ENCODE data around the gene MOB3A.

- TF ChIP-seq GABPA (IDR thresholded peaks at IDR 0.05 in 1 of 2, conservative IDR thresholded peaks at IDR 0.05 in 1 of 2): no peak
- no peak for TF ChIP-seq ATF3 (IDR thresholded peaks at IDR 0.05)
- no peak for TF ChIP-seq CTCF (IDR thresholded peaks at IDR 0.05; ENCODE audit: low read depth, low read length, missing input control)
- TF ChIP-seq SP1 (IDR thresholded peaks at IDR 0.05): no peak
- no peak for TF ChIP-seq REST (IDR thresholded peaks at IDR 0.05)
- TF ChIP-seq MAX (IDR thresholded peaks at IDR 0.05): no peak
- no peak for TF ChIP-seq ZBTB33 (IDR thresholded peaks at IDR 0.05)
Observed at GRCh38 chr19:2042485-2043250, 53.5 kb downstream of the MOB3A start.
